ENCODE results near the gene HLA-DMA.
"Not testable (repeated sequence)": the region's sequence is repeated elsewhere in the genome, so short reads cannot be mapped to it uniquely, and the experiment has no call there.

HLA-DMA gene

GRCh38 chr6:32945953-32946352, 6.9 kb downstream of the HLA-DMA start:
- no peaks in the 10 kb centered on the region for H3K9me3 ChIP-seq (ENCODE audit: severe bottlenecking)
- no peak overlapping the region for H3K4me3 ChIP-seq (ENCODE audit: severe bottlenecking)
- no peaks in the 10 kb centered on the region for H3K27me3 ChIP-seq (ENCODE audit: insufficient read depth, poor library complexity, severe bottlenecking)
- no peaks in the 10 kb centered on the region for H3K36me3 ChIP-seq (ENCODE audit: low read depth)
- H3K4me1 ChIP-seq (ENCODE audit: insufficient read depth, poor library complexity, severe bottlenecking): no peaks in the 10 kb centered on the region
- ATAC-seq (ENCODE audit: low read depth): no peak
- DNase-seq (ENCODE audit: low spot score): no peak
- H3K27ac ChIP-seq (ENCODE audit: poor library complexity, severe bottlenecking): no peak overlapping the region
- TF ChIP-seq, protein P1, sequence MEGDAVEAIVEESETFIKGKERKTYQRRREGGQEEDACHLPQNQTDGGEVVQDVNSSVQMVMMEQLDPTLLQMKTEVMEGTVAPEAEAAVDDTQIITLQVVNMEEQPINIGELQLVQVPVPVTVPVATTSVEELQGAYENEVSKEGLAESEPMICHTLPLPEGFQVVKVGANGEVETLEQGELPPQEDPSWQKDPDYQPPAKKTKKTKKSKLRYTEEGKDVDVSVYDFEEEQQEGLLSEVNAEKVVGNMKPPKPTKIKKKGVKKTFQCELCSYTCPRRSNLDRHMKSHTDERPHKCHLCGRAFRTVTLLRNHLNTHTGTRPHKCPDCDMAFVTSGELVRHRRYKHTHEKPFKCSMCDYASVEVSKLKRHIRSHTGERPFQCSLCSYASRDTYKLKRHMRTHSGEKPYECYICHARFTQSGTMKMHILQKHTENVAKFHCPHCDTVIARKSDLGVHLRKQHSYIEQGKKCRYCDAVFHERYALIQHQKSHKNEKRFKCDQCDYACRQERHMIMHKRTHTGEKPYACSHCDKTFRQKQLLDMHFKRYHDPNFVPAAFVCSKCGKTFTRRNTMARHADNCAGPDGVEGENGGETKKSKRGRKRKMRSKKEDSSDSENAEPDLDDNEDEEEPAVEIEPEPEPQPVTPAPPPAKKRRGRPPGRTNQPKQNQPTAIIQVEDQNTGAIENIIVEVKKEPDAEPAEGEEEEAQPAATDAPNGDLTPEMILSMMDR (IDR thresholded peaks at IDR 0.05; ENCODE audit: poor library complexity, severe bottlenecking): no peak

- H3K9me3 ChIP-seq (ENCODE audit: severe bottlenecking): no peaks in the 10 kb centered on the region
- no peaks in the 10 kb centered on the region for H3K27me3 ChIP-seq (ENCODE audit: insufficient read depth, poor library complexity, severe bottlenecking)
- no peaks in the 10 kb centered on the region for H3K36me3 ChIP-seq (ENCODE audit: low read depth)
- DNase-seq (ENCODE audit: low spot score): no peak
- H3K27ac ChIP-seq (ENCODE audit: poor library complexity, severe bottlenecking): no peak overlapping the region
- ATAC-seq (ENCODE audit: low read depth): no peak
- no peak overlapping the region for H3K4me3 ChIP-seq (ENCODE audit: severe bottlenecking)
- TF ChIP-seq, protein P1 (IDR thresholded peaks at IDR 0.05; ENCODE audit: poor library complexity, severe bottlenecking): no peak
- no peaks in the 10 kb centered on the region for H3K4me1 ChIP-seq (ENCODE audit: insufficient read depth, poor library complexity, severe bottlenecking)
These were observed 7.7 kb downstream of the HLA-DMA start for GRCh38 chr6:32945108-32945760.

DNA sequence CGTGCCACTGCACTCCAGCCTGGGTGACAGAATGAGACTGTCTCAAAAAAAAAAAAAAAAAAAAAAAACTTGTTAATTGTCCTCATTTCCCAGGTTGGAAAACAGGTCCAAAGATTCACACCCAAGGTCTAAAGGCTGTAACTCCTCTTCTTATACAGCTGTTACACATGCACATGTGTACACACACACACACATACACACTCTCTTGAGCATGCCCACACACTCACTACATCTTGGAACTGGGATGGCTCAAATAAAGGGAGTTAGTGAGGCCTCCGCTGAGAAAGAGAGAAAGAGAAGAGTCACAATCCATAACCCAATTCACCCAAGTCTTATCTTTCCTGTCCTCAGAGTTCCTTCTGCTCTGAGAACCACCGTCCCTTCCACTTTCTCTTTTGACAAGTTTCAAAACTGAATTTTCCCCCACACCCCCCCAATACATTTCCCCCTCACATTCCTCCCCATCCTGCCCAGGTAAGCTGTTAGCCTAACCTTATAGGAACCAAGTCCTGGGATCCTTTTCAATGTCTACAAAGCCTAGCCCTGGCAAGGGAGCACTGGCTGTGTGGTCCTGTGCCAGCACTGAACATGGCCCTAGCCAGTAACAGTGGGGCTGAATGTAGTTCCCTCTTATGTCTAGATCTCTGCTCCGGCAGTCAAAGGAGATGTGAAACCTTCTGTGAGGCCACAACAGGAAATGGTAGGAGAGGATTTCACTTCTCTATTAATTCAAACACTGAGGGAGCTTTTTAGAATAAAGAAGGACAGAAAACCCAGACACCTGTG, 8.8 kb downstream of the HLA-DMA start:
- Histone ChIP-seq H3K9me3 (ENCODE audit: severe bottlenecking) (no peaks in the 10 kb centered on the region), H3K36me3 (ENCODE audit: low read depth) (no peaks in the 10 kb centered on the region), H3K4me3 (ENCODE audit: severe bottlenecking) (no peak overlapping the region), H3K27me3 (ENCODE audit: insufficient read depth, poor library complexity, severe bottlenecking) (no peaks in the 10 kb centered on the region), H3K4me1 (ENCODE audit: insufficient read depth, poor library complexity, severe bottlenecking) (no peaks in the 10 kb centered on the region), H3K27ac (ENCODE audit: poor library complexity, severe bottlenecking) (no peak overlapping the region)
- DNase-seq (ENCODE audit: low spot score) (no peak), ATAC-seq (ENCODE audit: low read depth) (no peak)
- TF ChIP-seq, protein P1 (IDR thresholded peaks at IDR 0.05; ENCODE audit: poor library complexity, severe bottlenecking): no peak

- H3K27ac ChIP-seq (ENCODE audit: poor library complexity, severe bottlenecking); H3K4me3 ChIP-seq (ENCODE audit: severe bottlenecking); H3K4me1 ChIP-seq (ENCODE audit: insufficient read depth, poor library complexity, severe bottlenecking): not testable (repeated sequence)
These were observed 10.3 kb downstream of the HLA-DMA start for GRCh38 chr6:32942555-32943123.

GRCh38 chr6:32941214-32941768, 11.6 kb downstream of the HLA-DMA start:
- Histone ChIP-seq H3K4me1 (ENCODE audit: insufficient read depth, poor library complexity, severe bottlenecking) (no peaks in the 10 kb centered on the region), H3K9me3 (ENCODE audit: severe bottlenecking) (no peaks in the 10 kb centered on the region), H3K27ac (ENCODE audit: poor library complexity, severe bottlenecking) (no peak overlapping the region), H3K27me3 (ENCODE audit: insufficient read depth, poor library complexity, severe bottlenecking) (peaks cover 3% of the 10 kb centered on the region), H3K4me3 (ENCODE audit: severe bottlenecking) (no peak overlapping the region), H3K36me3 (ENCODE audit: low read depth) (no peaks in the 10 kb centered on the region)
- TF ChIP-seq, protein P1 (IDR thresholded peaks at IDR 0.05; ENCODE audit: poor library complexity, severe bottlenecking): no peak
- DNase-seq (ENCODE audit: low spot score) (no peak), ATAC-seq (ENCODE audit: low read depth) (no peak)

More at GRCh38 chr6:32942555-32943123, 10.3 kb downstream of the HLA-DMA start:
- not testable (repeated sequence) for ATAC-seq (ENCODE audit: low read depth); H3K27me3 ChIP-seq (ENCODE audit: insufficient read depth, poor library complexity, severe bottlenecking); DNase-seq (ENCODE audit: low spot score); H3K9me3 ChIP-seq (ENCODE audit: severe bottlenecking); H3K36me3 ChIP-seq (ENCODE audit: low read depth)

All from RWPE2 (cell line).